ENCODE results near the gene SORCS1. TPM values are rescaled to one million over a fixed set of nuclear protein-coding genes. Genes with fewer than 3 reads are reported as not detected.

The SORCS1 gene
- polyA plus RNA-seq, 3 donors: 0.09 TPM; not detected in 2

DNA sequence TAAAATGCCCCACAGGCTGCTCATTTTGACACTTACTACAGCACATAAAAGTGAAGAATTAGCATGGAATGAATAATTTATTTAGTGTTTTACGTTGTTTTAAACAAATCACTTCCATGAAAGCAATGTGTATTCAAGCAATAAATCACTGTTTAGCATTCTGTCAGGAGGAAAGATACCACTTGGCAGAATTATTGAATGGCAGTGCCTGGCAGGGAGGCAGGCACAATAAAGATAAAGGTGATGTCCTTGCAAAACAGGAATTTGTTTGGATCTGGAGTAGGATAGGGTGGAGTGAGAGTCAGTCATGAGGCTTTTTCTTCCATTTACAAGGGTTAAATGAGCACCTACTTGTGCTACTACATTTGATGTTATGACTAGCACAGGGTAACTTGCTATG is 190.8 kb downstream of the SORCS1 start:
- no CpG with 5 or more reads among the region's 1 CpG for WGBS (ENCODE audit: insufficient coverage)
- no peaks in the 10 kb centered on the region for H3K36me3 Mint-ChIP-seq
- Histone ChIP-seq H2AFZ (ENCODE audit: insufficient read depth, low read depth, low read length, poor library complexity, severe bottlenecking) (no peak overlapping the region), H3K4me1 (ENCODE audit: control insufficient read depth in 1 of 2, insufficient read depth in 2 of 2, low read length in 2 of 2) (no peaks in the 10 kb centered on the region), H3K27ac (ENCODE audit: low read depth in 1 of 2, low read length in 2 of 2) (no peak overlapping the region), H3K27me3 (ENCODE audit: control insufficient read depth in 2 of 2, insufficient read depth in 2 of 2, low read length in 2 of 2) (no peaks in the 10 kb centered on the region), H3K9me3 (replicated peaks in 1 of 2; ENCODE audit: control insufficient read depth in 1 of 2, insufficient read depth in 1 of 2, low read length in 2 of 2) (no peaks in the 10 kb centered on the region), H3K9ac (ENCODE audit: insufficient read depth, low read length, poor library complexity, severe bottlenecking) (no peak overlapping the region), H3K4me3 (replicated peaks in 1 of 3; ENCODE audit: low read depth in 2 of 3, low read length in 3 of 3) (no peak overlapping the region), H3K4me2 (replicated peaks; ENCODE audit: extremely low read depth, low read length, poor library complexity, severe bottlenecking) (no peak overlapping the region), H3K79me2 (ENCODE audit: insufficient read depth, low read length) (no peaks in the 10 kb centered on the region), H4K20me1 (ENCODE audit: insufficient read depth, low read length) (no peaks in the 10 kb centered on the region), H3K36me3 (replicated peaks in 1 of 2; ENCODE audit: control insufficient read depth in 1 of 2, insufficient read depth in 2 of 2, low read length in 2 of 2) (no peaks in the 10 kb centered on the region)
- peaks cover 0 to 8% (median 2%) of the 10 kb centered on the region in 7 donors for H3K9me3 Mint-ChIP-seq
- H3K4me1 Mint-ChIP-seq: peaks cover 2% of the 10 kb centered on the region
- DNase-seq: no peak
- no peak overlapping the region for H3K27ac Mint-ChIP-seq
- TF ChIP-seq, protein P1, sequence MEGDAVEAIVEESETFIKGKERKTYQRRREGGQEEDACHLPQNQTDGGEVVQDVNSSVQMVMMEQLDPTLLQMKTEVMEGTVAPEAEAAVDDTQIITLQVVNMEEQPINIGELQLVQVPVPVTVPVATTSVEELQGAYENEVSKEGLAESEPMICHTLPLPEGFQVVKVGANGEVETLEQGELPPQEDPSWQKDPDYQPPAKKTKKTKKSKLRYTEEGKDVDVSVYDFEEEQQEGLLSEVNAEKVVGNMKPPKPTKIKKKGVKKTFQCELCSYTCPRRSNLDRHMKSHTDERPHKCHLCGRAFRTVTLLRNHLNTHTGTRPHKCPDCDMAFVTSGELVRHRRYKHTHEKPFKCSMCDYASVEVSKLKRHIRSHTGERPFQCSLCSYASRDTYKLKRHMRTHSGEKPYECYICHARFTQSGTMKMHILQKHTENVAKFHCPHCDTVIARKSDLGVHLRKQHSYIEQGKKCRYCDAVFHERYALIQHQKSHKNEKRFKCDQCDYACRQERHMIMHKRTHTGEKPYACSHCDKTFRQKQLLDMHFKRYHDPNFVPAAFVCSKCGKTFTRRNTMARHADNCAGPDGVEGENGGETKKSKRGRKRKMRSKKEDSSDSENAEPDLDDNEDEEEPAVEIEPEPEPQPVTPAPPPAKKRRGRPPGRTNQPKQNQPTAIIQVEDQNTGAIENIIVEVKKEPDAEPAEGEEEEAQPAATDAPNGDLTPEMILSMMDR (IDR thresholded peaks at IDR 0.05): no peak
- intact Hi-C loops (cut with micrococcal nuclease): no loop called here
- H3K27me3 Mint-ChIP-seq (ENCODE audit: low read depth in 3 of 3): peaks cover 0 to 4% (median 1%) of the 10 kb centered on the region in 3 donors
- H3K4me3 Mint-ChIP-seq: no peak overlapping the region

GRCh38 chr10:106973288-106973687 is 191.2 kb downstream of the SORCS1 start:
- no peak overlapping the region for H3K4me3 Mint-ChIP-seq
- TF ChIP-seq, protein P1 (IDR thresholded peaks at IDR 0.05): no peak
- no peak overlapping the region for H3K4me2 ChIP-seq (replicated peaks; ENCODE audit: extremely low read depth, low read length, poor library complexity, severe bottlenecking)
- H3K9ac ChIP-seq (ENCODE audit: insufficient read depth, low read length, poor library complexity, severe bottlenecking): no peak overlapping the region
- H3K27me3 Mint-ChIP-seq (ENCODE audit: low read depth in 3 of 3): peaks cover 0 to 4% (median 1%) of the 10 kb centered on the region in 3 donors
- H3K9me3 Mint-ChIP-seq: peaks cover 0 to 8% (median 2%) of the 10 kb centered on the region in 7 donors
- no peak overlapping the region for H3K27ac ChIP-seq (ENCODE audit: low read depth in 1 of 2, low read length in 2 of 2)
- H3K36me3 ChIP-seq (replicated peaks in 1 of 2; ENCODE audit: control insufficient read depth in 1 of 2, insufficient read depth in 2 of 2, low read length in 2 of 2): no peaks in the 10 kb centered on the region
- DNase-seq: no peak
- no peaks in the 10 kb centered on the region for H3K9me3 ChIP-seq (replicated peaks in 1 of 2; ENCODE audit: control insufficient read depth in 1 of 2, insufficient read depth in 1 of 2, low read length in 2 of 2)
- H2AFZ ChIP-seq (ENCODE audit: insufficient read depth, low read depth, low read length, poor library complexity, severe bottlenecking): no peak overlapping the region
- 100% methylated on average over 1 of the region's 1 CpG for WGBS (ENCODE audit: insufficient coverage)
- H3K4me1 ChIP-seq (ENCODE audit: control insufficient read depth in 1 of 2, insufficient read depth in 2 of 2, low read length in 2 of 2): no peaks in the 10 kb centered on the region
- H3K4me1 Mint-ChIP-seq: peaks cover 2% of the 10 kb centered on the region
- H3K79me2 ChIP-seq (ENCODE audit: insufficient read depth, low read length): no peaks in the 10 kb centered on the region
- no peaks in the 10 kb centered on the region for H3K27me3 ChIP-seq (ENCODE audit: control insufficient read depth in 2 of 2, insufficient read depth in 2 of 2, low read length in 2 of 2)
- H3K4me3 ChIP-seq (replicated peaks in 1 of 3; ENCODE audit: low read depth in 2 of 3, low read length in 3 of 3): no peak overlapping the region
- no peak overlapping the region for H3K27ac Mint-ChIP-seq
- H4K20me1 ChIP-seq (ENCODE audit: insufficient read depth, low read length): no peaks in the 10 kb centered on the region
- no peaks in the 10 kb centered on the region for H3K36me3 Mint-ChIP-seq
- intact Hi-C loops (cut with micrococcal nuclease): no loop called here

All from CD14-positive monocyte (primary cell).